ENCODE data around the gene HTRA2.
A peak's percentile ranks its signal among the peaks of the same experiment; 100 is the strongest.

Gene HTRA2

GRCh38 chr2:74514368-74515270 lies 15.1 kb upstream of the HTRA2 start, which contains the start of gene TLX2:
Gene TLX2 (plus strand): TSS chr2:74514450. CDS start chr2:74514807, 357 bp downstream.
- DNase-seq (ENCODE audit: extremely low spot score, insufficient read length, low read depth) (no peak), FAIRE-seq (no peak)

DNA sequence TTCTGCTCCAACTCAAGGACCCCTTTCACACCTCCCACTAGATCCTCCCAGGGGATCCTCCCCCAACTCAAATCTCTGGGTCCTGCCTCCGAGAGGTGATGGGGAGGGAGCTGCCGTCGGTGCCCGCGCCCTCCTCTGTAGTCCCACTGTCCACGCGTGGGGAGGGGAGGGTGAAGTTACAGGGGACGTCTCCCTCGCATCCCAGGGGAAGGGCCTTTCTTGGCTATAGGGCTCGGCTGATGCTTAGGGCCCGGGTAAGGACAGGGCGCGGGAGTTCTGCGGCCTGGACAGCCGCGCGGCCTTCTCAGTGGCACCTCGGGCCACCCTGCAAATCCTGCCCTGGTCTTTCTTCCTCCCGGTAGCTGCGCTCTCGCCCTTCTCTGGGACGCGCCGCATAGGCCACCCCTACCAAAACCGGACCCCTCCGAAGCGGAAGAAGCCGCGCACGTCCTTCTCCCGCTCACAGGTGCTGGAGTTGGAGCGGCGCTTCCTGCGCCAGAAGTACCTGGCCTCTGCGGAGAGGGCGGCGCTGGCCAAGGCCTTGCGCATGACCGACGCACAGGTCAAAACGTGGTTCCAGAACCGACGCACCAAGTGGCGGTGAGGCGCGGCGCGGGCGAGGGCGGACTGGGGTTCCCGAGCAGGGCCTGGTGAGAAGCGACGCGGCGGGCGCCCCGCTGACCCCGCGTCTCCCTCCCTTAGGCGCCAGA lies 14.3 kb upstream of the HTRA2 start:
- DNase-seq (ENCODE audit: extremely low spot score, insufficient read length, low read depth) (no peak), FAIRE-seq (no peak)

DNA sequence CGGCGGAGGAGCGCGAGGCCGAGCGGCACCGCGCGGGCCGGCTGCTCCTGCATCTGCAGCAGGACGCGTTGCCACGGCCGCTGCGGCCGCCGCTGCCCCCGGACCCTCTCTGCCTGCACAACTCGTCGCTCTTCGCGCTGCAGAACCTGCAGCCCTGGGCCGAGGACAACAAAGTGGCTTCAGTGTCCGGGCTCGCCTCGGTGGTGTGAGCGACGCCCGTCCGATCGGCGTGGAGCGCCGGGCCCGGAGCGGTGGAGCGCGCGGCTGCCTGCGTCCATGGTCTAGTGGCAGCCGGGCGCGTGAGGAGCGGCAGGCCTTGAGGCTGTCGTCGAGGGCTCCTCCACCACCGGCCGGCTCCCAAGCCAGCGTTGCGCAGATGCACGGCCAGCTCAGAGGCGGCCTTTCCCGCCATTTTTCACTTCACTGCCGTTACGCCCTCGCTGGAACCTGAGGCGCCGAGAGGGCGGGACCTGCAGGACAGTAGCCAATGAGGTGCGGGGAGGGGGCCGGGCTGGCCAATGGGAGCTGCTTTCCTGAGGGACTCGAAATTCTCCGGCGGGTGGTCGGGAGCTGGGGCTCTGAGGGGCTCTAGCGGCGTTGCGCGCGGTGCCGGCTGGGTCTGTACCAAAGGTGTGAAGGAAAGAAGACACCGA lies 13.6 kb upstream of the HTRA2 start:
- FAIRE-seq = peak; percentile 62
- no peak for DNase-seq (ENCODE audit: extremely low spot score, insufficient read length, low read depth)

- DNase-seq (ENCODE audit: extremely low spot score, insufficient read length, low read depth) (no peak), FAIRE-seq (no peak)
Observed at GRCh38 chr2:74516650-74517049, 13.1 kb upstream of the HTRA2 start.

GRCh38 chr2:74522516-74522915 lies 7.2 kb upstream of the HTRA2 start:
- DNase-seq (ENCODE audit: extremely low spot score, insufficient read length, low read depth) (no peak), FAIRE-seq (no peak)

GRCh38 chr2:74524005-74524404 lies 5.7 kb upstream of the HTRA2 start:
- DNase-seq (ENCODE audit: extremely low spot score, insufficient read length, low read depth) = no peak
- FAIRE-seq = no peak

GRCh38 chr2:74524955-74525716 lies 4.6 kb upstream of the HTRA2 start:
- FAIRE-seq (no peak), DNase-seq (ENCODE audit: extremely low spot score, insufficient read length, low read depth) (no peak)

- FAIRE-seq = peak; percentile 81
- no peak for DNase-seq (ENCODE audit: extremely low spot score, insufficient read length, low read depth)
Observed at GRCh38 chr2:74525717-74526648, 3.8 kb upstream of the HTRA2 start, which contains the start of gene DQX1. Gene DQX1 (minus strand): TSS chr2:74526231. CDS start chr2:74525729, 502 bp downstream.

DNA sequence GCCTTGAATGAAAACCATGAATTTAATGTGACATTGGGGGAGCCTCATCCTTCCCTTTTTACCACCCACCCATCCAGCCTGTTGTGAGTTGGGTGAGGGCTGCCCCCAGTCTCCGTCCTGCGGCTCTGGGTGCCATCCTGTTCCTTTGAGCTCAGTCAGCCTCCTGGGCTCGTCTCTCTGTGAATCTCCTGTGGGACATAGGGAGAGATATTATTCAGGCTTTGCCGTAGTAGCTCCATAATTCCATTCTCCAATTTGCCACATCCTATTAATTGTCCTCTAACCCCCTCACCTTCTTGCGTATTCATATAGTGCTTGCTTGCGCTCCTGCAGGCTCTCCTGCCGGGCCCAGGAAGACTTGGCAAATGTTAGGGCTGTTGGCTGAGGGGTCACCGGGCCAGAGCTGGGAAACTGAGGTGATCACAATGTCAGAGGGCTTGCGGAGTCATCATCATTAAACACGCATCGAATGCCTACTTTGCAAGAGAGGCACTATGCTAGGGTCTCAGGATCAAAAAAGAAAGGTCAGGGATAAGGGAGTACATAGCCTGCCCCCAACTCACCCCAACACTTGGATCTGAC lies 3.0 kb upstream of the HTRA2 start:
- FAIRE-seq (no peak), DNase-seq (ENCODE audit: extremely low spot score, insufficient read length, low read depth) (no peak)

- DNase-seq (ENCODE audit: extremely low spot score, insufficient read length, low read depth) (no peak), FAIRE-seq (no peak)
Observed at GRCh38 chr2:74527741-74528140, 2.0 kb upstream of the HTRA2 start.

GRCh38 chr2:74528600-74529356 lies 955 bp upstream of the HTRA2 start:
- DNase-seq (ENCODE audit: extremely low spot score, insufficient read length, low read depth) = no peak
- FAIRE-seq = no peak

DNA sequence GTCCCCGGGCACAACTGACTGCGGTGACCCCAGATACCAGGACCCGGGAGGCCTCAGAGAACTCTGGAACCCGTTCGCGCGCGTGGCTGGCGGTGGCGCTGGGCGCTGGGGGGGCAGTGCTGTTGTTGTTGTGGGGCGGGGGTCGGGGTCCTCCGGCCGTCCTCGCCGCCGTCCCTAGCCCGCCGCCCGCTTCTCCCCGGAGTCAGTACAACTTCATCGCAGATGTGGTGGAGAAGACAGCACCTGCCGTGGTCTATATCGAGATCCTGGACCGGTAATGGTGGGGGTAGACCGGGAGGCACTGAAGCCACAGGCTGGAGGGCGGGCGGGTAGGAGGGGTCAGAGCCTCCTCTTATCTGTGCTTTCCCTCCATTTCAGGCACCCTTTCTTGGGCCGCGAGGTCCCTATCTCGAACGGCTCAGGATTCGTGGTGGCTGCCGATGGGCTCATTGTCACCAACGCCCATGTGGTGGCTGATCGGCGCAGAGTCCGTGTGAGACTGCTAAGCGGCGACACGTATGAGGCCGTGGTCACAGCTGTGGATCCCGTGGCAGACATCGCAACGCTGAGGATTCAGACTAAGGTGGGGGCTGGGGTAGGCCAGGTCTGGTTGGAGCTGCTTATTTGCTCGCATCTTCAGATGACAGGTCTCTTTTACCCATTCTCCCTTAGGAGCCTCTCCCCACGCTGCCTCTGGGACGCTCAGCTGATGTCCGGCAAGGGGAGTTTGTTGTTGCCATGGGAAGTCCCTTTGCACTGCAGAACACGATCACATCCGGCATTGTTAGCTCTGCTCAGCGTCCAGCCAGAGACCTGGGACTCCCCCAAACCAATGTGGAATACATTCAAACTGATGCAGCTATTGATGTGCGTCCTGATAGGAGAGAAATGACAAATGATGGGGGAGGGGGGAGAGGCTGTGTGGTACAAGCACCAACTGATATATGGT lies 780 bp downstream of the HTRA2 start:
- FAIRE-seq (peak; percentile 86), DNase-seq (ENCODE audit: extremely low spot score, insufficient read length, low read depth) (no peak)

GRCh38 chr2:74531666-74532065 lies 1.9 kb downstream of the HTRA2 start:
- DNase-seq (ENCODE audit: extremely low spot score, insufficient read length, low read depth) (no peak), FAIRE-seq (no peak)

DNA sequence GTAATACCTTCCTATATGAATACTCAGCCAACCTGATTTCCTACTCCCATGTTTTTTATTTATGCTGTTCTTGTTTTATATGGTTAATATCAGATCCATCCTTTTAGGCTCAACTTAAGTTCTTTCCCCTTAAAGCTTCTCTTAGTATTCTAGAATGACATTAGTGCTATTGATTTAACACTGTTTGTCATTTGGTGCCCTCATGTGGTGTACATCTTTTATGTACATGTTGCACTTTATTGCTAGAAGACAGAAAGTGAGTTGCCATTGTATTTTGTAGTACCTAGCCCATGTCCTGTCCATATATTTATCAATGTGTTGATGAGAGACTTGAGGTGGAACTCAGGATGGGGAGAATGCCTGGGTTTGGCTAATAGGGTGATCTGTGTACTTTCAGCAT lies 2.5 kb downstream of the HTRA2 start:
- FAIRE-seq = no peak

GRCh38 chr2:74533464-74533863 lies 3.7 kb downstream of the HTRA2 start:
- no peak for DNase-seq (ENCODE audit: extremely low spot score, insufficient read length, low read depth)
- no peak for FAIRE-seq

More for the DNA sequence above, 2.5 kb downstream of the HTRA2 start:
- DNase-seq (ENCODE audit: extremely low spot score, insufficient read length, low read depth) = no peak

- DNase-seq (ENCODE audit: extremely low spot score, insufficient read length, low read depth) (no peak), FAIRE-seq (no peak)
Observed at GRCh38 chr2:74534411-74534810, 4.7 kb downstream of the HTRA2 start.
